Measurements from ENCODE around the gene KIR2DL3. TPM values are rescaled to one million over a fixed set of nuclear protein-coding genes. Genes with fewer than 3 reads are reported as not detected.

Gene KIR2DL3
- total RNA-seq, 4 donors from 2014 or later, result not detected

DNA sequence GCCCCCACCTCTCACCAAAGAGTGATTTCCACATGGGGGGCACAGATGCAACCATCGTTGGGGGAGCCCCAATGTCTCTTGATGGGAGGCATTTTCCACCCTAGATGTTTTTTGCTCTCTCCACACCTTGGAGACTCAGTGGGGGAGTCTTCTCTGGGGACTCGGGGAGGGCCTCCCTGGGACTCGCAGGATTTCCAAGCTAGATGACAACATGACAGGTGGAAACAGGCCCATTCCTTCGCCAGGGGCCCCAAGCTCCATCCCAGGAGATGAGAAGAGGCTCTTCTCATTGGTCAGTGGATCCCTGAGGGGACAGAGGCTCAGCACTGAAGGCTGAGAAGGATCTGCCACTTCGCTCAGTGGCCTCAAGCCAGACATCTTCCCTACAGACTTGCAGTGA is 52.4 kb downstream of the KIR2DL3 start:
- Histone ChIP-seq H3K27me3 (no peaks in the 10 kb centered on the region), H3K27ac (no peak overlapping the region), H3K4me1 (no peaks in the 10 kb centered on the region), H3K36me3 (no peaks in the 10 kb centered on the region), H3K9me3 (no peaks in the 10 kb centered on the region), H3K4me3 (no peak overlapping the region)
- no peak for DNase-seq
- intact Hi-C loops (cut with DNase I; ENCODE audit: low total_unique reads), result no loop called here
- TF ChIP-seq POLR2A (IDR thresholded peaks at IDR 0.05), result no peak
- TF ChIP-seq, protein P1, sequence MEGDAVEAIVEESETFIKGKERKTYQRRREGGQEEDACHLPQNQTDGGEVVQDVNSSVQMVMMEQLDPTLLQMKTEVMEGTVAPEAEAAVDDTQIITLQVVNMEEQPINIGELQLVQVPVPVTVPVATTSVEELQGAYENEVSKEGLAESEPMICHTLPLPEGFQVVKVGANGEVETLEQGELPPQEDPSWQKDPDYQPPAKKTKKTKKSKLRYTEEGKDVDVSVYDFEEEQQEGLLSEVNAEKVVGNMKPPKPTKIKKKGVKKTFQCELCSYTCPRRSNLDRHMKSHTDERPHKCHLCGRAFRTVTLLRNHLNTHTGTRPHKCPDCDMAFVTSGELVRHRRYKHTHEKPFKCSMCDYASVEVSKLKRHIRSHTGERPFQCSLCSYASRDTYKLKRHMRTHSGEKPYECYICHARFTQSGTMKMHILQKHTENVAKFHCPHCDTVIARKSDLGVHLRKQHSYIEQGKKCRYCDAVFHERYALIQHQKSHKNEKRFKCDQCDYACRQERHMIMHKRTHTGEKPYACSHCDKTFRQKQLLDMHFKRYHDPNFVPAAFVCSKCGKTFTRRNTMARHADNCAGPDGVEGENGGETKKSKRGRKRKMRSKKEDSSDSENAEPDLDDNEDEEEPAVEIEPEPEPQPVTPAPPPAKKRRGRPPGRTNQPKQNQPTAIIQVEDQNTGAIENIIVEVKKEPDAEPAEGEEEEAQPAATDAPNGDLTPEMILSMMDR (IDR thresholded peaks at IDR 0.05), result no peak

DNA sequence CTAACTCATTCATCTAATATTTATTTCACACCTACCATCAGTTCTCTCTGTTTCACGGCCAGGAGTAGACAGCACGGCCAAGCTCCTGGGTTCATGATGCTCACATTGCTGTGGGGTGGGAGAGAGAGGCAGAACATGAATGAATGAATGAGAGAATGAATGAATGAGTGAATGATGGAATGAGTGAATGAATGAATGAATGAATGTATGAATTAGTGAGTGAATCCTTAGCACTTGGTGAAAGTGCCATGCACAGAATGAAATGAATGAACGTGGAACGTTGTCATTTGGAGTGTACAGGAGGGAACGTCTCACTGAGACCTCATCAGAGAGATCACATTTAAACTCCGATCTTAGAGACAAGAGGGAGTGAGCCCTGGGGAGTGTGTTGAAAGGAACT is 53.2 kb downstream of the KIR2DL3 start:
- TF ChIP-seq, protein P1 (IDR thresholded peaks at IDR 0.05), result no peak
- TF ChIP-seq POLR2A (IDR thresholded peaks at IDR 0.05), result no peak
- intact Hi-C loops (cut with DNase I; ENCODE audit: low total_unique reads), result no loop called here
- Histone ChIP-seq H3K4me3 (no peak overlapping the region), H3K27me3 (no peaks in the 10 kb centered on the region), H3K4me1 (no peaks in the 10 kb centered on the region), H3K9me3 (no peaks in the 10 kb centered on the region), H3K27ac (no peak overlapping the region), H3K36me3 (no peaks in the 10 kb centered on the region)
- DNase-seq, result no peak

DNA sequence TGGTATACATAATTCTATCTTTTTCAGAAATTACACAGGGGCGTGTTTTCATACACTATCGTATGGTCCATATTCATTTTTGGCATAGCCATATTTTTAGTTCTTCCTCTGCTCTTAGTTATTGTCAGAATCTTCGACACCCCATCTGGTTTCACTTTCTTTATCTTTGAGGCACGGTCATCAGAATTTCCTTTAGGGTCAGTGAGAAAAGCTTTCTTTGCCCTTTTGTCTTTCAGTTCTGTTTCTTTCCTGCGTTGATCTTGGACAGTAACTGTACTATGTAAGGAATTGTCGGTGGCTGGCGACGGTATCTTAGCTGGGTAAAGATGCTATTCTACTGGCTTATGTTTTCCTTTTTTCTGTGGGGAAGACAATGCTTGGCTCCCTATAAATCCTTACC is 54.5 kb downstream of the KIR2DL3 start:
- Histone ChIP-seq H3K4me1 (no peaks in the 10 kb centered on the region), H3K4me3 (no peak overlapping the region), H3K36me3 (no peaks in the 10 kb centered on the region), H3K27me3 (no peaks in the 10 kb centered on the region), H3K9me3 (no peaks in the 10 kb centered on the region), H3K27ac (no peak overlapping the region)
- no peak for TF ChIP-seq POLR2A (IDR thresholded peaks at IDR 0.05)
- TF ChIP-seq, protein P1 (IDR thresholded peaks at IDR 0.05), result no peak
- no peak for DNase-seq
- intact Hi-C loops (cut with DNase I; ENCODE audit: low total_unique reads), result no loop called here

DNA sequence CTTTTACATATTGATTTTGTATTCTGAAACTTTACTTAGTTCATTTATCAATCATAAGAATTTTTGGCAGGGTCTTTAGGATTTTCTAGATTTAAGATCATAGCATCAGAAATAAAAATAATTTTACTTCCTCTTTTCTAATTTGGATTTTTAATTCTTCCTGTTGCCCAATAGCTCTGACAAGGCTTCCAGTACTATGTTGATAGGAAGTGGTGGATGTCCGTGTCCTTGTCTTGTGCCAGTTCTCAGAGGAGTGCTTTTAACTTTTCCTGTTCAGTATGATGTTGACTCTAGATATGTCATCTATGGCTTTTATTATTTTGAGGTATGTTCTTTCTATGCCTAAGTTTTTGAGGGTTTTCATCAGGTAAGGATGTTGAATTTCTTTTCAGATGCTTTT is 57.4 kb downstream of the KIR2DL3 start:
- DNase-seq, result no peak
- H3K4me1 ChIP-seq, result no peaks in the 10 kb centered on the region
- no peak overlapping the region for H3K27ac ChIP-seq
- no peak overlapping the region for H3K4me3 ChIP-seq
- H3K27me3 ChIP-seq, result no peaks in the 10 kb centered on the region
- H3K9me3 ChIP-seq, result no peaks in the 10 kb centered on the region
- intact Hi-C loops (cut with DNase I; ENCODE audit: low total_unique reads), result no loop called here
- H3K36me3 ChIP-seq, result no peaks in the 10 kb centered on the region
- TF ChIP-seq POLR2A (IDR thresholded peaks at IDR 0.05), result no peak
- TF ChIP-seq, protein P1 (IDR thresholded peaks at IDR 0.05), result no peak

Small RNA genes lying within 50 kb of the gene (small RNA-seq; reads per million reads assigned to genes)
- not detected for gene AC245128.2
- not detected for gene KIR3DP1

Other genes starting within 250 kb of the KIR2DL3 start
- not detected for gene LAIR2, start 235.7 kb upstream of the KIR2DL3 start, total RNA-seq
- 1 to 10 TPM in 2 of 4 donors, under 1 TPM in 1, not detected in 1; 0.48 to 2.6 (median 1.6) TPM for gene LILRA2, start 164.7 kb upstream of the KIR2DL3 start, total RNA-seq
- under 1 TPM in 3 of 4 donors, not detected in 1; 0.21 to 0.91 (median 0.29) TPM for gene LILRA1, start 144.9 kb upstream of the KIR2DL3 start, total RNA-seq
- gene LILRB1, start 108.0 kb upstream of the KIR2DL3 start, total RNA-seq, result 1 to 10 TPM in 2 of 4 donors, not detected in 2; 1.2 to 3.9 TPM
- 1 to 10 TPM in 1 of 4 donors, under 1 TPM in 1, not detected in 2; 0.48 to 1.5 TPM for gene LILRB4, start 75.5 kb upstream of the KIR2DL3 start, total RNA-seq
- gene KIR3DL3, start 14.1 kb upstream of the KIR2DL3 start, total RNA-seq, result not detected
- not detected for gene KIR2DL1, start 31.3 kb downstream of the KIR2DL3 start, total RNA-seq
- gene KIR2DL4, start 65.1 kb downstream of the KIR2DL3 start, total RNA-seq, result not detected
- gene KIR3DL1, start 78.0 kb downstream of the KIR2DL3 start, total RNA-seq, result under 1 TPM in 1 of 4 donors, not detected in 3; 0.14 TPM
- gene KIR2DS4, start 94.2 kb downstream of the KIR2DL3 start, total RNA-seq, result not detected
- under 1 TPM in 1 of 4 donors, not detected in 3; 0.37 TPM for gene KIR3DL2, start 111.9 kb downstream of the KIR2DL3 start, total RNA-seq
- gene FCAR, start 135.7 kb downstream of the KIR2DL3 start, total RNA-seq, result 10 to 100 TPM in 1 of 4 donors, 1 to 10 TPM in 1, under 1 TPM in 2; 0.40 to 20.0 (median 1.4) TPM
- 1 to 10 TPM in 1 of 4 donors, not detected in 3; 1.1 TPM for gene NCR1, start 167.6 kb downstream of the KIR2DL3 start, total RNA-seq
- 1 to 10 TPM in 1 of 4 donors, not detected in 3; 1.4 TPM for gene NLRP7, start 209.0 kb downstream of the KIR2DL3 start, total RNA-seq
- 1 to 10 TPM in 2 of 4 donors, not detected in 2; 1.2 to 8.4 TPM for gene NLRP2, start 227.9 kb downstream of the KIR2DL3 start, total RNA-seq